ENCODE data around the gene FA2H. TPM values are rescaled to one million over a fixed set of nuclear protein-coding genes. Genes with fewer than 3 reads are reported as not detected.

The FA2H gene
- total and polyA plus RNA-seq, 2 experiments from 2014 or later: 5.7 to 6.3 TPM

GRCh38 chr16:74680681-74681080, 93.9 kb downstream of the FA2H start (continued):
- TF ChIP-seq ETS1 (IDR thresholded peaks at IDR 0.05) (no peak), ZNF114 (CRISPR knock-in tag; IDR thresholded peaks at IDR 0.05) (no peak), EZH2 (IDR thresholded peaks at IDR 0.05; ENCODE audit: low read depth, unreplicated experiment) (no peak), STAT1 (IDR thresholded peaks at IDR 0.05; ENCODE audit: unreplicated experiment) (no peak), ZNF331 (CRISPR knock-in tag; IDR thresholded peaks at IDR 0.05; ENCODE audit: low read depth) (no peak), REST (IDR thresholded peaks at IDR 0.05; ENCODE audit: unreplicated experiment) (no peak)

- H2AFZ ChIP-seq: no peak overlapping the region
- DNase-seq (ENCODE audit: low spot score): no peak
- H3K27ac Mint-ChIP-seq: no peak overlapping the region
- no peaks in the 10 kb centered on the region for H3K79me2 ChIP-seq (replicated peaks; ENCODE audit: insufficient read depth)
- no peaks in the 10 kb centered on the region for H3K9me3 Mint-ChIP-seq
- H3K27ac ChIP-seq (ENCODE audit: low read depth): peak overlapping the region; percentile 23; the same call in 1 of the 2 replicates
- H3K27me3 ChIP-seq (ENCODE audit: insufficient read depth): no peaks in the 10 kb centered on the region
- H3K4me3 ChIP-seq: no peak overlapping the region
- H3K4me1 ChIP-seq (ENCODE audit: insufficient read depth): no peaks in the 10 kb centered on the region
- peaks cover 6% of the 10 kb centered on the region for H3K4me1 Mint-ChIP-seq
- no peaks in the 10 kb centered on the region; the same call in 1 of the 2 replicates for H3K36me3 ChIP-seq (ENCODE audit: insufficient read depth)
- H3F3A ChIP-seq (replicated peaks; ENCODE audit: low read depth): no peaks in the 10 kb centered on the region
- H3K9me2 ChIP-seq (ENCODE audit: insufficient read depth): no peaks in the 10 kb centered on the region
- H3K4me2 ChIP-seq: no peak overlapping the region
- H3K36me3 Mint-ChIP-seq (ENCODE audit: low read depth): no peaks in the 10 kb centered on the region
- no peak for ATAC-seq
- no peaks in the 10 kb centered on the region for H3K27me3 Mint-ChIP-seq (ENCODE audit: insufficient read depth, low read depth, poor library complexity)
- H4K20me1 ChIP-seq (replicated peaks; ENCODE audit: insufficient read depth): no peaks in the 10 kb centered on the region; the same call in 1 of the 2 replicates
- H3K4me3 Mint-ChIP-seq: no peak overlapping the region
- TF ChIP-seq REST (IDR thresholded peaks at IDR 0.05; ENCODE audit: unreplicated experiment) (no peak), ETS1 (IDR thresholded peaks at IDR 0.05) (no peak), EZH2 (IDR thresholded peaks at IDR 0.05; ENCODE audit: low read depth, unreplicated experiment) (no peak), CTCF (conservative IDR thresholded peaks at IDR 0.05; ENCODE audit: low read depth in 2 of 2) (no peak), JUNB (IDR thresholded peaks at IDR 0.05; ENCODE audit: unreplicated experiment) (no peak)
Observed at GRCh38 chr16:74679983-74680382, 94.6 kb downstream of the FA2H start.

All from GM23338 (cell line).